Inflammatory macrophage (primary cell): ENCODE measurements around the gene KCNAB1.

Experiments used
- DNase-seq, 2 donors: peaks; one replicate each; pipeline ENCODE4 v3.0.0-alpha.2; 2020 to 2022

The KCNAB1 gene

DNA sequence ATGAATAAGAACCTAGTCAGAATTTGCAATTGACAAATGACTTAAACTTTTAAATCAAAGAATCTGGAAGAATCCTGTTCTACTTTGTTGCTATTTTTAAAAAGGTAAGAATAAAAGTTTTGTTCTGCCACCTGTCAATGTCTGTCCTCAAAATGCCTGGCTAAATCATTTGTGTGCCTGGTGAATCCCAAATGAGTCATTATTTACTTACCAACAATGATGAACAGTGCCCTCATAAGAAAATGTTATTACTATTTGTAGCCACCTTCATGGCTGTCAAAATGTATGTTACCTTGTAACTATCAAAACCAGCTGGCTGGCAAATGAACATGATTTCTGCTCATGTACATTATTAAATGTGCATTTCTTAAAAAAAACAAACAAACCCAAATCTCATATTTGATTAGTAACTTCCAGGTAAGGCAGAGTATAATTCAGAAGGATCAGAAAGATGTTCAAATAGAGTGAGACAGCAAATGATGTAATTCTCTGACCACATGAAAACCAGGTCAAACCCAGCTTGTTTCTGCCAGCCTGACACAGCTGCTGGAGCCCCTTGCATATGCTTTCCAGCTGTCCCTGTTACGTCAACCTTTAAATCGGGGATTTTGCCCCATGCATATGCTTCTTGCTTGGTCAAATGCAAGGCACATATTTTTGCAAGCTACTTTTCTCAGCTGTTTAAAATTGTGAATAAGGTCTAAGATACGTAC lies 296.6 kb downstream of the KCNAB1 start:
- no peak for DNase-seq

GRCh38 chr3:156417559-156418132 lies 297.3 kb downstream of the KCNAB1 start:
- DNase-seq = no peak

- DNase-seq = no peak
Measured at GRCh38 chr3:156418428-156418827, 298.1 kb downstream of the KCNAB1 start.

- no peak for DNase-seq
Measured at GRCh38 chr3:156421534-156421933, 301.2 kb downstream of the KCNAB1 start.

GRCh38 chr3:156424758-156425157 lies 304.4 kb downstream of the KCNAB1 start:
- no peak for DNase-seq

DNA sequence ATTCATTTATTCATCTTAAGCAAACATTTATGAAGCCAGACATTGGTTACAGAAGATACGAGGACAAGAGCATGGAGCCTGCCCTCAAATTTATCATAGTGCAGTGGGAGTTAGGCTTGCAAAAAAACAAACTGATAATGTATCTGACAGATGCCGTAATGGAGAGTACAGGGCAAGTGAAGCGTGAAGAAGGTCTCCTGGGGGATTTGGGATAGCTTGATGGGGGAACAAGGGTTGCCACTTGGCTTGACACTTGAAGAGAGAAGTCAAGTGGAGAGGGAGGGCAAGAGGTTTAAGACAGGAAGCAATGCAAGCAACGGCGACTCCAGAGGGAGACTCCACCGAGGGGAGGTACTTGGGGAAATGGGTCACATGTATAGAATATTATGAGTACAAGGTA lies 305.3 kb downstream of the KCNAB1 start:
- DNase-seq = no peak

GRCh38 chr3:156429125-156429524 lies 308.7 kb downstream of the KCNAB1 start:
- no peak for DNase-seq

DNA sequence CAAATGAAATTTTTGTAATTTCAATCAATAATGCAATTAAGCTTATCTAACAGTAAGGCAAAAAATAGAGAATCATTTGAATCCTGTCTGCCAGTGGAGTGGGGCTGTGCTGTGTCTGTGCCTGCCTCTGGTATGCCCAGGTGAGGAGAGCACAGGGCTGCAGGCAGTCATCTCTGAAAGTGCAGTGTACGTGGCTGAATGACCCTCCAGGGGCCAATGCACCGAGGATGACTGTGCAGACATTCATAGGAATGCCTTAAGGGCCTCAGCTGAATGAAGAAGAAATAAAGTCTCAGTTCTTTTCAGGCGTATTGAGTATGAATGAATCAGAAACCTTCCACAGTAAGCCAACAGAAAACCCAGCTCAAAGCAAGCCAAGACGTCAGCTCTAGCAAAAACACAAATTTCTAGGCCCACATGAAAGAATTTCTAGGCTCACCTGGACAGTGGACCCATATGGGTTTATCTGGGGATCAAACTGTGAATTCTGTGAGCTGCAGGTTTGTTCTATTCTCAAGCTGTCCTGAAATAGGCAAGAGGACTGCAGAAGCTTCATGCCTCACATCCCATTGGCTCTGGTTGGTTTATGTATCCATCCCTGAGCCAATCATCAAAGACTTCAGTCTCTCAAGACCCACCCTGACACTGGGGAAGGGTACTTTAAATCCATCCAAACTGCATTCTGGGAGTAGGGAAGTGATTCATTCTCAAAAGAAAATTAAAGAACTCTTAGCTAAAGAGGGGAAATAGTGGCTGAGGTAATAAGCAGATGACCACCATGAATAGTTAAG lies 311.2 kb downstream of the KCNAB1 start:
- no peak for DNase-seq

GRCh38 chr3:156432563-156432962 lies 312.2 kb downstream of the KCNAB1 start:
- no peak for DNase-seq

DNA sequence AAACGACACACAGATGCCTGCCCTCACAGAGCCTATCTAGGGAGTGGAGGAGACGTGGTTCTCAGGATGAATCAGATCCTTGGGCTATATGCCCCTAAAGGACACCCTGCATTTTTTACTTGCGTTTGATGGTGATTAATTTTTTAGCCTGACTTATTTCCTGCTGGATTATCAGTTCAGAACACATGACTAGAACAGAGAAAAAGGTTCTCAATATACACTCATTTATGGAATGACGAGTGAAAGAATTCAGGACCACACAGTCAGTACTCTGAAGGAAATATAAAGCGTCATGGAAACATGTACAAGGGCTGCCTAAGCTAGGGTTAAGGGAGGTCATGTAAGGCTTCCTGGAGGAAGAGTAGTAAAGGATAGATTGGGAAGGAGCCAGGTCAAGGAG lies 312.8 kb downstream of the KCNAB1 start:
- DNase-seq = no peak

DNA sequence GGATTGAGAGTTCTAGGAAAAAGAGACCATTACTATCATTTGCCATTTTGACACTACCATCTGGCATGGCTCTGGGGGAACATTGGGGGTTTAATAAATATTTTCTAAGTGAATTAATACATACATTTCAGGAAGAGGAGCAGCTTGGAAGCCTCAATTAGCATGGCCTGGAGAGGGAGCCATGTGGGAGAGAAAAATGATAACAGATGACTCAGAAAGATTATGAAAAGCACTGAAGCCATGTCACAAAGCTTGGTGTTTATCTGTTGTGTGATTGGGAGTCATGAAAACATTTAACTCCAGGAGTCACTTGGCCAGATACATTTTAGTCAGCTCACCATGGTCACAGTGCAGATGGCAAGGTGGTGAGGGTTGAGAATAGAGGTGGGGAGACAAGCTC lies 313.5 kb downstream of the KCNAB1 start:
- no peak for DNase-seq

DNA sequence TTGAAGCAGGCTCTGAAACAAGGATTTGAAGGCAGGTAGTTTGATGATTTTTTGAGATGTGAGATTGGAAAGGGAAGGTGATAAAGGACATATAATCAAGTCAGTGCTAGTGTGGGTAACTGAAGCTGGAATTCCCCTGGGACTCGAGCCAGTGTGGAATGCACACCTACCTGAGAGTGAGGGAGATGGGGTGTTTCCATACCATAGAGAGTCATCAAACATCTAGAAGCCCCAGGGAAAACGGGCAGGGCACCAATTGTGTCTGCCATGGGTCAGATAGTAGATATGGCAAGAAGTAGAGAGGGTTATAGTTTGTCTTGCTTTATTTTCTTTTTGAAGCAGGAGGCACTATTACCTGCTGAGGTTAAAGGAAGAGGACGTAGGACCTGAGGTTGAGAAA lies 314.5 kb downstream of the KCNAB1 start:
- no peak for DNase-seq

DNA sequence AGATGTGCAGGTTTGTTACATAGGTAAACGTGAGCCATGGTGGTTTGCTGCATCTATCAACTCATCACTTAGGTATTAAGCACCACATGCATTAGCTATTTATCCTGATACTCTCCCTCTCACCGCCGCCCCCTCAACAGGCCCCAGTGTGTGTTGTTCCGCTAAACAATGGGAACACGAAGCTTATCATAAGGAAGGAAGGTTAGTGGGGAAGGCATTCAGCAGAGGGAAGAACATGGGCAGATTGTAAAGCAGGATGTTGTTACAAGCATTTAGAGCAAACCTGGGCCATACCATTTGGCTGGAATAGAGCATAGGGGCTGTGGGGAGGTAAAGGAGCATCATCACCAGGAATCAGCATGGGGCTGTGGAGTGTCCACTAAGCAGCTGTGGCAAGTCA lies 322.7 kb downstream of the KCNAB1 start:
- DNase-seq = no peak

DNA sequence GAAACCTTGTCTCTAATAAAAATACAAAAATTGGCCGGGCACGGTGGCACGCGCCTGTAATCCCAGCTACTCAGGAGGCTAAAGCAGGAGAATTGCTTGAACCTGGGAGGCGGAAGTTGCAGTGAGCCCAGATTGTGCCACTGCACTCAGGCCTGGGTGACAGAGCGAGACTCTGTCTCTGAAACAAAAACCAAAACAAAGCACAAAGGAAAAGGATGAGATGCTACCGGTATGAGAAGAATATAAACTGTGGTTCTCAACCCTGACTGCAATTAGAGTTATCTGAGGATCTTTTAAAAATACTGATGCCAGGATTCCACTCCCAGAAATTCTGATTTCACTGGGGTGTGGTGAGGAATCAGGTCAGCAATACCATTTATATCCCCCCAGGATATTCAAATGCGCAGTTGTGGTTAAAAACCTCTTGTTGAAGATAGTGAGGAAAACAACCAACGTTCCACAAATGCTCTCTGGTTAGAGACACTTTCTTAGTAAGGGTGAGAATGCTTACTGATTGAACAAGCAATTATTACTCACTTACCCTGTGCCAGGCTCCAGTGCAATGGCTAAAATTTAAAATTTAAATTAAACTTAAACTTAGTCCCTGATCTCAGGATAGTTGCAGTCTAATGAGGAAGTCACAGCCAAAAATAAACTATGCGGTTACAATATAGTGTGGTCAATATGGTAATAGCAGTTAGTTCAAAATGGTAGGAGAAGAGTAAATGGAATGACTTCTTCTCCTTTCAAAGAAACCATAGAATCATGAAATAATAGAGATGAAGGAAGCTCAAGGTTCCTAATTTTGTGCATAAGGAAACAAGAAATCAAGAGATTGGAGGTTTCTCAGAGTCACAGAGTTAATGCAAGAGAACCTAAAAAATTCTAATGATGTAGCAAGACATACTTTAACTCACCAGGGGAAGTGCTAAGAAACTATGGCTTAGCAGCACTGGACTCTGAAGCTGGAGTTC lies 325.0 kb downstream of the KCNAB1 start:
- DNase-seq = peak; percentile 51 to 87

DNA sequence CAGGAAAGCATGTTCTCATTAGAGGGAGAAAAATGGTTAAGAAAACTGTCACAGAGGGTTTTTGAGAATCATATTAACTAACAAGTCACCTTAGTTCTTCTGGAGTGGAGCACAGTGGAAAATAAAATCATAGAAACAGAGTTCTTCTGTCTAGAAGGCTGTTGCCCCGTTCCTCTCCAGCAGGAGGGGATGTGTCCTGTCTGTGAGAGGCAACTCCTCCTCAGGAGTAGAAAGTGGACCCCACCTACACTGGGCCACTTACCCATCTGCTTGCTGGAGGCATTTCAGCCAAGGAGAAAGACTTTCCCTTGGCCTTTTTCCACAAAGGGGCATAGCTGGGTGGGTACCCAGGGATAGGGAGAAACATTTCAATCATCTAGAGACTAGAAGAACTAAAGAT lies 327.9 kb downstream of the KCNAB1 start:
- peak in 1 of 2 donors; percentile 3 for DNase-seq

DNA sequence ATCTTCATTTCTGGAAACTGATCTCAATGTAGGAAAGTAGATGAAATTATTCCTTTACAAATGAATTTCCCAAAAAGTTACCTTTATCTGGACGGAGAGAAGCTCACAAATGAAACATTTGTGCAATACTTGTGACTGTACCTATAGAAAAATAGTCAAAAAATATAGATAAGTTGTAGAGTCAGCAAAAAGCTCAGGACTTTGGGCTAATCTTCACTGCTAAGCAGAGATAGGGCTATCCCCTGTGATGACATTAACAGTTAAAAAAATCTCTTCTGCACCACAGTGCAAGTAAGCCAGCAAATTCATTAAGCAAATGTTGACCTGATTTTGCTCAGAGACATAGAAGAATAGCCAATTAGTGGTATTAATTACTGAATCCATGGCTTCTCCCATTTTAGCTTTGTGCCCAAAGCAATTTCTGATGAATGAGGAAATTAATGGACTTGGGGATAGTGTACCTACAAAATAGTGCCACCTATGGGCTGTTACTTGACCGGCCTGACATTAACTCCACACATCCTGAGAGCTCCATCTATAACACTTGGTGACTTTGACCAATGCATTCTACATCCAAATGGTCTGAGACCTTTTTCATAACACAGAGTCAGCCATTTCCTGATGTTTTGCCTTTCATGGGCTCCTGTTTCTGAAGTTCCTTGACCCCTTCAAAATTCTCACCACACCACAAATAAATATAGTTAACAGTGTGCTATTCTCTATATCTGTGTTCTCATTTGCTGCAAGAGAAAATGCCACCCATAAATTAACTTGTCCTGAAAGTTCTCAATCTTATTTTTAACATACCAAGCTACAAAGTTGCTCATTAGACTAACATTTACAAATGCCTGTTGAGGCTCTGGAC lies 329.6 kb downstream of the KCNAB1 start:
- peak; percentile 29 to 36 for DNase-seq

DNA sequence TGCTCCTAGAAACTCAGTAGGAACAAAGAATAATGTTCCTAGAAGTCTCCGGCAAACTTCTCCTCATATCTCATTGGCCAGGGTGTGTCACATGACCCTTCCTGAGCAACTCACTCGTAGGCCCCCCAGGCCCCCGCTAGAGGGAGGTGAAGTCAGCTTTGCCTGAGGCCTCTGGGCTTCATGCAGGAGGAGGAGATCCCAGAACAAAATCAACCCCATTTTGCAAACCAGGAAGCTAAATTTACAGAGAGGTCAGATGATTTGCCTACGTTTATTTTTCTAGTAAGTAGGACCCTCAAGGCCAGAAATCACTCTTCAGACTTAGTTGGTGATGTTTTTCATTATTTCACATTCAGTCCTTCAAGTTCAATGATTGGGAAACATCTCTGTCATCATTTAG lies 335.5 kb downstream of the KCNAB1 start:
- no peak for DNase-seq

DNA sequence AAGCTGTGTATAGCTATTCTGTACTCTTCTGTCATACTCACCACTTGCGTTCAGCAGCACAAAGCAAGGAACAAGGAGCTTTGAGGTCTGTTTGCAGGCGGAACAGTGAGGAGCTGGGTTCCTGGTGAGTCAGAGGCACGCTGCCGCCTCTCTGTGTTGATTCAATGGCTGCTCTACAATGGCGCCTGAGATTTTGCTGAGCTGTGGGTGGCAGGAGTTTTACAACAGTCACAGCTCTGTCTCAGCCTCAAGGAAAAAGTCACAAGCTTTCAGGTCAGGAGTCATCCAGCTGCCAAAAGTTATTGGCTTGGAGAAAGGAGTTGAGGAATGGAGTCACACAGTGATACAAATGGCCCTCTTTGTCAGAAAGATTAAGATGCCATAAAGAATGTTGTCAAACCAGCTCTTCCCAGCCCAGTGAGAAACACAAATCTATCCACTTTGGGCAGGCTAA lies 336.4 kb downstream of the KCNAB1 start:
- peak; percentile 24 to 52 for DNase-seq

DNA sequence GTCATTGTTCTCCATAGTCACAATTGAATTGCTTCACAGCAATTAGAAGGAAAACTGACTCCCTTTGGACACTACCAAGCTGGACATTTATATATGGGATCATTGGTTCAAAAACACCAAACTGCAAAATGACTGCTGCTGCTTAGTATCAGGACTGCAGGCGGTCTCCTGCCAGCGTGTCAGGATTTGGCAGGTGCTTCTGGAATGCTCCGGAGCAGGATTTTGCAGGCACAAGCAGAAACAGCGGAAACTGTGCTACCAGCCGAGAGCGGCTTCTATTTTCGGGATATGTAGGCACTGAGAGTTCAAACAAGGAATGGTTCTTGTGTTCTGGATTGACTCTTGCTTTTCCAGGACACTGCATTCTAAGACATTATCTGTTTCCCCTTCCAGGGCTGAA lies 339.1 kb downstream of the KCNAB1 start:
- DNase-seq = no peak

- peak; percentile 67 to 78 for DNase-seq
Measured at GRCh38 chr3:156460206-156460611, 339.8 kb downstream of the KCNAB1 start.

DNA sequence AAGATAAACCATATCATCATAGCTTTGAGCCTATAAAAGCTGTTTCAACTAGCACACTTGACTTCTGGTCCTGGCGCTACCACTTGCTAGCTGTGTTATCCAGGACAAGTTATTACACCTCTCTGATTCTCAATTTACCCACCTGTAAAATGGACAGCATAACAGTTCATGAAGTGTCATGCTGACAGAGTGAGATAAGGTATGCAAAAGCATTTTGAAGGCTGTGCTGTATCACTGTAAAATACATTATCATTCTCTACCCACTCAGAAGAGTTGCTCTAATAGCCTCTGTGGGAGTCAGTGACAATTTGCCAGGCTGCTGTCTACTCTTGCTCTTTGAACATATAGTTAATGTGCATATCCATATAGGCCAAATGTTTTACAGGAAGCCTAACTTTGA lies 341.5 kb downstream of the KCNAB1 start:
- DNase-seq = no peak

DNA sequence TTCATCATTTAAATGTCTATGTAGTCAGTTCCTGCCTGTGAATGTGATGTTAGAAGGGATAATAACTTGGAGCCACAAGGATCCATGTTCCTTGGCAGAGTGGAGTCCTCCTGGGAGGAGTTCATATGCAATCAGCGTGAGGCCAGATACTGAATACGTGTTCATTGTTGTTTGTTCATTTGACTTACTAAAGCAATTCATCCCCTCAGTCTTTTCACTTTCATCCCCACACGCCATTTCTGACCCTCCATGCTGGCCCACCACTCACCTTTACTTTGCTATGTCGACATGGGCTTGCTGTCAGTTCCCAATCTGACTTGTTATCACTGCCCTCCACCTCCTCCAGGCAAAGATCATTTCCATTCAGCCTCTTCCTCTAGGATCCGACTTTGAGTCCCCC lies 342.7 kb downstream of the KCNAB1 start:
- DNase-seq = no peak
